Measurements from ENCODE around the gene CDHR3. TPM values are rescaled to one million over a fixed set of nuclear protein-coding genes. Genes with fewer than 3 reads are reported as not detected.

Gene CDHR3
- total and polyA plus RNA-seq, 9 of the 15 experiments (the other 6 are each of a cell fraction or from before 2014, with no cell fraction given) = 0.03 to 0.66 (median 0.24) TPM; not detected in 1

DNA sequence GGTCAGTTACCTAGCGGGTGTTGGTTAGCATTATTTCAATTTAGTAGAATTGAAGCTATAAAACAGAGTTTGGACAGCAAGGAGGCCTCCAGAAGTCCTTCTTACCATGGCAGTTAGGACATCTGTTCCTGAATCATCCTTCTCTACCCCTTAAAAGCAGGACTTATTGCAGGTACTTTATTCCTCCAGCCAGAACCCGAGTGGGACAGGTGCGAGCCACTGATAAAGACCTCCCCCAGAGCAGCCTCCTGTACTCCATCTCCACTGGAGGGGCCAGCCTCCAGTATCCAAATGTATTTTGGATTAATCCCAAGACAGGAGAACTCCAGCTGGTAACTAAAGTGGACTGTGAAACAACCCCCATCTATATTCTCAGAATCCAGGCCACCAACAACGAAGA is 54.6 kb downstream of the CDHR3 start (continued):
- TF ChIP-seq EP300 (IDR thresholded peaks at IDR 0.05; ENCODE audit: low read length) (peak; percentile 70), TCF3 (CRISPR knock-in tag; IDR thresholded peaks at IDR 0.05) (peak; percentile 67), MTA1 (IDR thresholded peaks at IDR 0.05; ENCODE audit: borderline replicate concordance) (no peak), PHF20 (IDR thresholded peaks at IDR 0.05; ENCODE audit: partially characterized antibody) (no peak), ZNF197 (CRISPR knock-in tag; IDR thresholded peaks at IDR 0.05; ENCODE audit: low read depth) (0 out of 2 replicates have a peak, but pooled peaks have one; percentile 5), POLR2AphosphoS5 (IDR thresholded peaks at IDR 0.05; ENCODE audit: control insufficient read depth, insufficient read depth, low read depth, low read length) (peak; percentile 73), RFX1 (IDR thresholded peaks at IDR 0.05) (no peak), POLR2A (conservative IDR thresholded peaks at IDR 0.05) (no peak), RCOR1 (IDR thresholded peaks at IDR 0.05; ENCODE audit: borderline replicate concordance in 1 of 2, low read depth in 2 of 2, low read length in 2 of 2) (0 out of 4 replicates have a peak, but pooled peaks of 1 of the 2 experiments have one; percentile 29), YY1 (IDR thresholded peaks at IDR 0.05; ENCODE audit: borderline replicate concordance in 1 of 3, control insufficient read depth in 1 of 3, extremely low read depth in 1 of 3, insufficient read depth in 3 of 3, insufficient read length in 1 of 3, insufficient replicate concordance in 2 of 3, low read depth in 1 of 3, low read length in 2 of 3) (no peak), CBFA2T3 (IDR thresholded peaks at IDR 0.05) (peak; percentile 83), STAT5A (IDR thresholded peaks at IDR 0.05; ENCODE audit: borderline replicate concordance, low read length) (peak; percentile 54)
- TF ChIP-seq, protein P1, sequence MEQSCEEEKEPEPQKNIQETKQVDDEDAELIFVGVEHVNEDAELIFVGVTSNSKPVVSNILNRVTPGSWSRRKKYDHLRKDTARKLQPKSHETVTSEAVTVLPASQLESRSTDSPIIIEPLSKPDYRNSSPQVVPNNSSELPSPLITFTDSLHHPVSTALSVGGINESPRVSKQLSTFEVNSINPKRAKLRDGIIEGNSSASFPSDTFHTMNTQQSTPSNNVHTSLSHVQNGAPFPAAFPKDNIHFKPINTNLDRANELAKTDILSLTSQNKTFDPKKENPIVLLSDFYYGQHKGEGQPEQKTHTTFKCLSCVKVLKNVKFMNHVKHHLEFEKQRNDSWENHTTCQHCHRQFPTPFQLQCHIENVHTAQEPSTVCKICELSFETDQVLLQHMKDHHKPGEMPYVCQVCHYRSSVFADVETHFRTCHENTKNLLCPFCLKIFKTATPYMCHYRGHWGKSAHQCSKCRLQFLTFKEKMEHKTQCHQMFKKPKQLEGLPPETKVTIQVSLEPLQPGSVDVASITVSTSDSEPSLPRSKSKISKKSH (CRISPR knock-in tag; IDR thresholded peaks at IDR 0.05) = no peak
- TF ChIP-seq, protein P2, sequence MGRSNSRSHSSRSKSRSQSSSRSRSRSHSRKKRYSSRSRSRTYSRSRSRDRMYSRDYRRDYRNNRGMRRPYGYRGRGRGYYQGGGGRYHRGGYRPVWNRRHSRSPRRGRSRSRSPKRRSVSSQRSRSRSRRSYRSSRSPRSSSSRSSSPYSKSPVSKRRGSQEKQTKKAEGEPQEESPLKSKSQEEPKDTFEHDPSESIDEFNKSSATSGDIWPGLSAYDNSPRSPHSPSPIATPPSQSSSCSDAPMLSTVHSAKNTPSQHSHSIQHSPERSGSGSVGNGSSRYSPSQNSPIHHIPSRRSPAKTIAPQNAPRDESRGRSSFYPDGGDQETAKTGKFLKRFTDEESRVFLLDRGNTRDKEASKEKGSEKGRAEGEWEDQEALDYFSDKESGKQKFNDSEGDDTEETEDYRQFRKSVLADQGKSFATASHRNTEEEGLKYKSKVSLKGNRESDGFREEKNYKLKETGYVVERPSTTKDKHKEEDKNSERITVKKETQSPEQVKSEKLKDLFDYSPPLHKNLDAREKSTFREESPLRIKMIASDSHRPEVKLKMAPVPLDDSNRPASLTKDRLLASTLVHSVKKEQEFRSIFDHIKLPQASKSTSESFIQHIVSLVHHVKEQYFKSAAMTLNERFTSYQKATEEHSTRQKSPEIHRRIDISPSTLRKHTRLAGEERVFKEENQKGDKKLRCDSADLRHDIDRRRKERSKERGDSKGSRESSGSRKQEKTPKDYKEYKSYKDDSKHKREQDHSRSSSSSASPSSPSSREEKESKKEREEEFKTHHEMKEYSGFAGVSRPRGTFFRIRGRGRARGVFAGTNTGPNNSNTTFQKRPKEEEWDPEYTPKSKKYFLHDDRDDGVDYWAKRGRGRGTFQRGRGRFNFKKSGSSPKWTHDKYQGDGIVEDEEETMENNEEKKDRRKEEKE (IDR thresholded peaks at IDR 0.05; ENCODE audit: borderline replicate concordance in 1 of 2, control insufficient read depth in 1 of 2, low read depth in 2 of 2, low read length in 1 of 2) = no peak
- TF ChIP-seq, protein P3, sequence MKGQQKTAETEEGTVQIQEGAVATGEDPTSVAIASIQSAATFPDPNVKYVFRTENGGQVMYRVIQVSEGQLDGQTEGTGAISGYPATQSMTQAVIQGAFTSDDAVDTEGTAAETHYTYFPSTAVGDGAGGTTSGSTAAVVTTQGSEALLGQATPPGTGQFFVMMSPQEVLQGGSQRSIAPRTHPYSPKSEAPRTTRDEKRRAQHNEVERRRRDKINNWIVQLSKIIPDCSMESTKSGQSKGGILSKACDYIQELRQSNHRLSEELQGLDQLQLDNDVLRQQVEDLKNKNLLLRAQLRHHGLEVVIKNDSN (CRISPR knock-in tag; IDR thresholded peaks at IDR 0.05) = no peak
- TF ChIP-seq, protein P4, sequence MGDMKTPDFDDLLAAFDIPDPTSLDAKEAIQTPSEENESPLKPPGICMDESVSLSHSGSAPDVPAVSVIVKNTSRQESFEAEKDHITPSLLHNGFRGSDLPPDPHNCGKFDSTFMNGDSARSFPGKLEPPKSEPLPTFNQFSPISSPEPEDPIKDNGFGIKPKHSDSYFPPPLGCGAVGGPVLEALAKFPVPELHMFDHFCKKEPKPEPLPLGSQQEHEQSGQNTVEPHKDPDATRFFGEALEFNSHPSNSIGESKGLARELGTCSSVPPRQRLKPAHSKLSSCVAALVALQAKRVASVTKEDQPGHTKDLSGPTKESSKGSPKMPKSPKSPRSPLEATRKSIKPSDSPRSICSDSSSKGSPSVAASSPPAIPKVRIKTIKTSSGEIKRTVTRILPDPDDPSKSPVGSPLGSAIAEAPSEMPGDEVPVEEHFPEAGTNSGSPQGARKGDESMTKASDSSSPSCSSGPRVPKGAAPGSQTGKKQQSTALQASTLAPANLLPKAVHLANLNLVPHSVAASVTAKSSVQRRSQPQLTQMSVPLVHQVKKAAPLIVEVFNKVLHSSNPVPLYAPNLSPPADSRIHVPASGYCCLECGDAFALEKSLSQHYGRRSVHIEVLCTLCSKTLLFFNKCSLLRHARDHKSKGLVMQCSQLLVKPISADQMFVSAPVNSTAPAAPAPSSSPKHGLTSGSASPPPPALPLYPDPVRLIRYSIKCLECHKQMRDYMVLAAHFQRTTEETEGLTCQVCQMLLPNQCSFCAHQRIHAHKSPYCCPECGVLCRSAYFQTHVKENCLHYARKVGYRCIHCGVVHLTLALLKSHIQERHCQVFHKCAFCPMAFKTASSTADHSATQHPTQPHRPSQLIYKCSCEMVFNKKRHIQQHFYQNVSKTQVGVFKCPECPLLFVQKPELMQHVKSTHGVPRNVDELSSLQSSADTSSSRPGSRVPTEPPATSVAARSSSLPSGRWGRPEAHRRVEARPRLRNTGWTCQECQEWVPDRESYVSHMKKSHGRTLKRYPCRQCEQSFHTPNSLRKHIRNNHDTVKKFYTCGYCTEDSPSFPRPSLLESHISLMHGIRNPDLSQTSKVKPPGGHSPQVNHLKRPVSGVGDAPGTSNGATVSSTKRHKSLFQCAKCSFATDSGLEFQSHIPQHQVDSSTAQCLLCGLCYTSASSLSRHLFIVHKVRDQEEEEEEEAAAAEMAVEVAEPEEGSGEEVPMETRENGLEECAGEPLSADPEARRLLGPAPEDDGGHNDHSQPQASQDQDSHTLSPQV (IDR thresholded peaks at IDR 0.05) = no peak

Measured in K562 (cell line).